Measurements from ENCODE around the gene TEX44. TPM values are rescaled to one million over a fixed set of nuclear protein-coding genes. Genes with fewer than 3 reads are reported as not detected.

The TEX44 gene
- total and polyA plus RNA-seq, 9 of the 15 experiments (the other 6 are each of a cell fraction or from before 2014, with no cell fraction given) = not detected

- TF ChIP-seq CEBPZ (IDR thresholded peaks at IDR 0.05; ENCODE audit: borderline replicate concordance, low read depth, low read length) (no peak), ZNF507 (tag; conservative IDR thresholded peaks at IDR 0.05) (no peak), C11orf30 (IDR thresholded peaks at IDR 0.05; ENCODE audit: low read depth) (peak; percentile 88), ARNT (IDR thresholded peaks at IDR 0.05) (no peak), ZC3H8 (IDR thresholded peaks at IDR 0.05) (no peak), ID3 (CRISPR knock-in tag; IDR thresholded peaks at IDR 0.05) (no peak), ID3 (tag; IDR thresholded peaks at IDR 0.05) (no peak), ZNF316 (IDR thresholded peaks at IDR 0.05) (peak; percentile 92), ZFX (CRISPR knock-in tag; IDR thresholded peaks at IDR 0.05) (no peak), ZNF77 (CRISPR knock-in tag; IDR thresholded peaks at IDR 0.05) (no peak), MAFF (IDR thresholded peaks at IDR 0.05; ENCODE audit: low read length) (peak; percentile 90), MAFK (IDR thresholded peaks at IDR 0.05; ENCODE audit: low read length) (peak; percentile 93), HMGN3 (IDR thresholded peaks at IDR 0.05; ENCODE audit: borderline replicate concordance, extremely low read depth, insufficient read length, low read depth, low read length) (no peak), NCOA4 (IDR thresholded peaks at IDR 0.05; ENCODE audit: partially characterized antibody) (no peak), ZNF253 (CRISPR knock-in tag; conservative IDR thresholded peaks at IDR 0.05) (no peak), ZNF583 (CRISPR knock-in tag; IDR thresholded peaks at IDR 0.05) (no peak), FOXJ3 (CRISPR knock-in tag; IDR thresholded peaks at IDR 0.05) (no peak), ZNF431 (CRISPR knock-in tag; IDR thresholded peaks at IDR 0.05) (no peak), ZBTB2 (IDR thresholded peaks at IDR 0.05) (no peak), BHLHE40 (IDR thresholded peaks at IDR 0.05; ENCODE audit: low read length) (no peak)
Observed at GRCh38 chr2:231589656-231590055, 3.0 kb upstream of the TEX44 start (continued).
